ENCODE results near the gene PTGDR. TPM values are rescaled to one million over a fixed set of nuclear protein-coding genes. Genes with fewer than 3 reads are reported as not detected.

Gene PTGDR, protein sequence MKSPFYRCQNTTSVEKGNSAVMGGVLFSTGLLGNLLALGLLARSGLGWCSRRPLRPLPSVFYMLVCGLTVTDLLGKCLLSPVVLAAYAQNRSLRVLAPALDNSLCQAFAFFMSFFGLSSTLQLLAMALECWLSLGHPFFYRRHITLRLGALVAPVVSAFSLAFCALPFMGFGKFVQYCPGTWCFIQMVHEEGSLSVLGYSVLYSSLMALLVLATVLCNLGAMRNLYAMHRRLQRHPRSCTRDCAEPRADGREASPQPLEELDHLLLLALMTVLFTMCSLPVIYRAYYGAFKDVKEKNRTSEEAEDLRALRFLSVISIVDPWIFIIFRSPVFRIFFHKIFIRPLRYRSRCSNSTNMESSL
- total RNA-seq: 1.5 TPM

DNA sequence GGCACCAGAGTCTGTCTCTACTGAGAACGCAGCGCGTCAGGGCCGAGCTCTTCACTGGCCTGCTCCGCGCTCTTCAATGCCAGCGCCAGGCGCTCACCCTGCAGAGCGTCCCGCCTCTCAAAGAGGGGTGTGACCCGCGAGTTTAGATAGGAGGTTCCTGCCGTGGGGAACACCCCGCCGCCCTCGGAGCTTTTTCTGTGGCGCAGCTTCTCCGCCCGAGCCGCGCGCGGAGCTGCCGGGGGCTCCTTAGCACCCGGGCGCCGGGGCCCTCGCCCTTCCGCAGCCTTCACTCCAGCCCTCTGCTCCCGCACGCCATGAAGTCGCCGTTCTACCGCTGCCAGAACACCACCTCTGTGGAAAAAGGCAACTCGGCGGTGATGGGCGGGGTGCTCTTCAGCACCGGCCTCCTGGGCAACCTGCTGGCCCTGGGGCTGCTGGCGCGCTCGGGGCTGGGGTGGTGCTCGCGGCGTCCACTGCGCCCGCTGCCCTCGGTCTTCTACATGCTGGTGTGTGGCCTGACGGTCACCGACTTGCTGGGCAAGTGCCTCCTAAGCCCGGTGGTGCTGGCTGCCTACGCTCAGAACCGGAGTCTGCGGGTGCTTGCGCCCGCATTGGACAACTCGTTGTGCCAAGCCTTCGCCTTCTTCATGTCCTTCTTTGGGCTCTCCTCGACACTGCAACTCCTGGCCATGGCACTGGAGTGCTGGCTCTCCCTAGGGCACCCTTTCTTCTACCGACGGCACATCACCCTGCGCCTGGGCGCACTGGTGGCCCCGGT is at the start of gene PTGDR:
Gene PTGDR (plus strand): TSS at position 198 of the 778 bp plus-strand sequence. CDS start 117 bp downstream, at position 315.

GRCh38 chr14:52313903-52314594 is 46.6 kb downstream of the PTGDR start, which contains the start of gene PTGER2:
TSS of gene PTGER2 (plus strand) at chr14:52314312. CDS start at chr14:52314549, 237 bp downstream.

Other genes with a start within 250 kb of the PTGDR start
- 114 TPM for gene NID2, start 198.6 kb upstream of the PTGDR start, total RNA-seq
- gene PTGER2, start 46.6 kb downstream of the PTGDR start, total RNA-seq: 8.3 TPM